WTC11 (cell line): Measurements from ENCODE around the gene ZNF669.
"Not testable (repeated sequence)": the region's sequence is repeated elsewhere in the genome, so short reads cannot be mapped to it uniquely, and the experiment has no call there.

Source experiments
- GTF2I ChIP-seq: fragments of 250-450 bp; sonication (Bioruptor Pico); conservative IDR thresholded peaks from 2 replicates; pipeline ENCODE4 v1.4.0; 2021; ENCODE audit warnings: mild to moderate bottlenecking
- MYBL2 ChIP-seq: sonication (generic); formaldehyde crosslinking; IDR thresholded peaks from 2 replicates; pipeline ENCODE4 v1.8.1; 2023; ENCODE audit warnings: mild to moderate bottlenecking, moderate library complexity, missing genetic modification reagents
- TF ChIP-seq, protein P1 (sequence below): sonication (generic); formaldehyde crosslinking; IDR thresholded peaks from 2 replicates; pipeline ENCODE4 v1.8.1; 2023; ENCODE audit warnings: mild to moderate bottlenecking, missing genetic modification reagents, moderate library complexity
- TF ChIP-seq, protein P2 (sequence below): sonication (generic); formaldehyde crosslinking; IDR thresholded peaks from 2 replicates; pipeline ENCODE4 v1.8.1; 2022; ENCODE audit warnings: mild to moderate bottlenecking, missing genetic modification reagents, moderate library complexity, borderline replicate concordance

DNA sequence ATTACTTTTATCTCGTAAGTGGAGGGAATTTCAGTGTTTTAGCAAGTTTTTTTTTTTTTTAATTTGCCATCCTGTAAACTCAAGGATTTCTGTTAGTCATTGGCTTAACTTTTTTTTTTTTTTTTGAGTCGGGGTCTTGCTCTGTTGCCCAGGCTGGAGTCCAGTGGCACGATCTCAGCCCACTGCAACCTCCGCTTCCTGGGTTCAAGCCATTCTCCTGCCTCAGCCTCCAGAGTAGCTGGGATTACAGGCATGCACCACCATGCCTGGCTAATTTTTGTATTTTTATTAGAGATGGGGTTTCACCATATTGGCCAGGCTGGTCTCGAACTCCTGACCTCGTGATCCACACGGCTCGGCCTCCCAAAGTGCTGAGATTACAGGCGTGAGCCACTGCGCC, 43.0 kb upstream of the ZNF669 start:
- TF ChIP-seq, protein P1, sequence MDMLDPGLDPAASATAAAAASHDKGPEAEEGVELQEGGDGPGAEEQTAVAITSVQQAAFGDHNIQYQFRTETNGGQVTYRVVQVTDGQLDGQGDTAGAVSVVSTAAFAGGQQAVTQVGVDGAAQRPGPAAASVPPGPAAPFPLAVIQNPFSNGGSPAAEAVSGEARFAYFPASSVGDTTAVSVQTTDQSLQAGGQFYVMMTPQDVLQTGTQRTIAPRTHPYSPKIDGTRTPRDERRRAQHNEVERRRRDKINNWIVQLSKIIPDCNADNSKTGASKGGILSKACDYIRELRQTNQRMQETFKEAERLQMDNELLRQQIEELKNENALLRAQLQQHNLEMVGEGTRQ: not testable (repeated sequence)
- not testable (repeated sequence) for TF ChIP-seq GTF2I, MYBL2 (CRISPR knock-in tag)
- TF ChIP-seq, protein P2, sequence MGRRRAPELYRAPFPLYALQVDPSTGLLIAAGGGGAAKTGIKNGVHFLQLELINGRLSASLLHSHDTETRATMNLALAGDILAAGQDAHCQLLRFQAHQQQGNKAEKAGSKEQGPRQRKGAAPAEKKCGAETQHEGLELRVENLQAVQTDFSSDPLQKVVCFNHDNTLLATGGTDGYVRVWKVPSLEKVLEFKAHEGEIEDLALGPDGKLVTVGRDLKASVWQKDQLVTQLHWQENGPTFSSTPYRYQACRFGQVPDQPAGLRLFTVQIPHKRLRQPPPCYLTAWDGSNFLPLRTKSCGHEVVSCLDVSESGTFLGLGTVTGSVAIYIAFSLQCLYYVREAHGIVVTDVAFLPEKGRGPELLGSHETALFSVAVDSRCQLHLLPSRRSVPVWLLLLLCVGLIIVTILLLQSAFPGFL (CRISPR knock-in tag): not testable (repeated sequence)
